GM12801 (cell line): ENCODE measurements around the gene FLNC.

Source experiments
- CTCF ChIP-seq: IDR thresholded peaks from one replicate; pipeline ENCODE4 v1.5.1; 2011; ENCODE audit warnings: control low read depth; ENCODE audit not compliant: insufficient read length; ENCODE audit errors: extremely low read depth

FLNC gene

GRCh38 chr7:128838109-128838779 lies 8.0 kb downstream of the FLNC start:
- TF ChIP-seq CTCF = no peak

- TF ChIP-seq CTCF = no peak
These were observed 8.9 kb downstream of the FLNC start for GRCh38 chr7:128838981-128839731.

- no peak for TF ChIP-seq CTCF
These were observed 9.6 kb downstream of the FLNC start for GRCh38 chr7:128839751-128840177.

- TF ChIP-seq CTCF = no peak
These were observed 10.3 kb downstream of the FLNC start for GRCh38 chr7:128840326-128841170.

- no peak for TF ChIP-seq CTCF
These were observed 11.0 kb downstream of the FLNC start for GRCh38 chr7:128841171-128841690.

- no peak for TF ChIP-seq CTCF
These were observed 11.9 kb downstream of the FLNC start for GRCh38 chr7:128841921-128842673.
